ENCODE measurements around the gene UTP14C.
"Not testable (repeated sequence)": the region's sequence is repeated elsewhere in the genome, so short reads cannot be mapped to it uniquely, and the experiment has no call there.

UTP14C gene

DNA sequence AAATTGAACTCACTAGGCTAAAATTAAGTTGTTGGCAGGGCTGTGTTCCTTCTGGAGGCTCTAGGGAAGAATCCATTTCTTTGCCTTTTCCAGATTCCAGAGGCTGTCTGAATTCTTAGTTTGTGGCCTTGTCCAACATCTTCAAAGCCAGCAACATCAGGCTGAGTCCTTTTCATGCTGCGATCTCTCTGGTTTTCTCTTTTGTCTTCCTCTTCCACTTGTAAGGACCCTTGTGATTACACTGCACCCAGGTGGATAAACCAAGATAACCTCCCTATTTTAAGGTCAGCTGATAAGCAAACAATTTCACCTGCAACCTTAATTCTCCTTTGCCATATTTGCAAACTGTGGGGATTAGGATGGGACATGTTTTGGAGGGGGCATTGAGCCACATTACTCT lies 11.5 kb downstream of the UTP14C start:
- TF ChIP-seq POLR2A (IDR thresholded peaks at IDR 0.05; ENCODE audit: extremely low read depth, insufficient read length) (no peak), MYC (IDR thresholded peaks at IDR 0.05; ENCODE audit: low read depth, low read length) (no peak)
- TF ChIP-seq, protein P1, sequence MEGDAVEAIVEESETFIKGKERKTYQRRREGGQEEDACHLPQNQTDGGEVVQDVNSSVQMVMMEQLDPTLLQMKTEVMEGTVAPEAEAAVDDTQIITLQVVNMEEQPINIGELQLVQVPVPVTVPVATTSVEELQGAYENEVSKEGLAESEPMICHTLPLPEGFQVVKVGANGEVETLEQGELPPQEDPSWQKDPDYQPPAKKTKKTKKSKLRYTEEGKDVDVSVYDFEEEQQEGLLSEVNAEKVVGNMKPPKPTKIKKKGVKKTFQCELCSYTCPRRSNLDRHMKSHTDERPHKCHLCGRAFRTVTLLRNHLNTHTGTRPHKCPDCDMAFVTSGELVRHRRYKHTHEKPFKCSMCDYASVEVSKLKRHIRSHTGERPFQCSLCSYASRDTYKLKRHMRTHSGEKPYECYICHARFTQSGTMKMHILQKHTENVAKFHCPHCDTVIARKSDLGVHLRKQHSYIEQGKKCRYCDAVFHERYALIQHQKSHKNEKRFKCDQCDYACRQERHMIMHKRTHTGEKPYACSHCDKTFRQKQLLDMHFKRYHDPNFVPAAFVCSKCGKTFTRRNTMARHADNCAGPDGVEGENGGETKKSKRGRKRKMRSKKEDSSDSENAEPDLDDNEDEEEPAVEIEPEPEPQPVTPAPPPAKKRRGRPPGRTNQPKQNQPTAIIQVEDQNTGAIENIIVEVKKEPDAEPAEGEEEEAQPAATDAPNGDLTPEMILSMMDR (IDR thresholded peaks at IDR 0.05; ENCODE audit: low read depth, low read length): no peak
- TF ChIP-seq, protein P2, sequence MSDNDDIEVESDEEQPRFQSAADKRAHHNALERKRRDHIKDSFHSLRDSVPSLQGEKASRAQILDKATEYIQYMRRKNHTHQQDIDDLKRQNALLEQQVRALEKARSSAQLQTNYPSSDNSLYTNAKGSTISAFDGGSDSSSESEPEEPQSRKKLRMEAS (IDR thresholded peaks at IDR 0.05; ENCODE audit: low read depth, low read length): no peak
- no peak for DNase-seq (ENCODE audit: low read depth)
- no peak overlapping the region for H3K4me3 ChIP-seq (ENCODE audit: low read depth, low read length)

DNA sequence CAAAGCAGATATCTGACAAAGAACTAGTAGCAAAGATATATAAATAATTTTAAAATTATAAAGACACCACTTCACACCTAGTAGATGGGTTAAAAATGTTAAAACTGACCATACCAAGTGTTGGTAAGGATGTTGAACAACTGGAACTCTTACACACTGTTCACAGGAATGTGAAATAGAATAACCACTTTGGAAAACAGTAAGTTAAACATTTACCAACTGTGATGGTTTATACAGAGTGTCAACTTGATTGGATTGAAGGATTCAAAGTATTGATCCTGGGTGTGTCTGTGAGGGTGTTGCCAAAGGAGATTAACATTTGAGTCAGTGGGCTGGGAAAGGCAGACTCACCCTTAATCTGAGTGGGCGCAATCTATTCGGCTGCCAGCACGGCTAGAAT lies 19.2 kb downstream of the UTP14C start:
- DNase-seq (ENCODE audit: low read depth): no peak
- TF ChIP-seq, protein P1 (IDR thresholded peaks at IDR 0.05; ENCODE audit: low read depth, low read length): no peak
- TF ChIP-seq, protein P2 (IDR thresholded peaks at IDR 0.05; ENCODE audit: low read depth, low read length): no peak
- TF ChIP-seq POLR2A (IDR thresholded peaks at IDR 0.05; ENCODE audit: extremely low read depth, insufficient read length) (no peak), MYC (IDR thresholded peaks at IDR 0.05; ENCODE audit: low read depth, low read length) (no peak)
- H3K4me3 ChIP-seq (ENCODE audit: low read depth, low read length): no peak overlapping the region

DNA sequence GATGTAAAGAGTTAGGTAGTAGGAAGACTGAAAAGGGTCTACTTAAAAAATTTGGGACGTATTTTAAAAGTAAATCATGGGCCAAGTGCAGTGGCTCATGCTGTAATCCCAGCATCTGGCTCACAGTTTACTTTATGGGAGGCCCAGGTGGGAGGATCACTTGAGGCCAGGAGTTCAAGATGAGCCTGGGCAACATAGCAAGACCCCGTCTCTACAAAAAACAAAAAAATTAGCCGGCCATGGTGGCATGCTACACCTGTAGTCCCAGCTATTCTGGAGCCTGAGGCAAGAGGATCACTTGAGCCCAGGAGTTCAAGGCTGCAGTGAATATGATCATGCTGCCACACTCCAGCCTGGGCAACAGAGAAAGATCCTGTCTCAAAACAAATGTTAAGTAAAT lies 23.0 kb downstream of the UTP14C start:
- no peak overlapping the region for H3K4me3 ChIP-seq (ENCODE audit: low read depth, low read length)
- TF ChIP-seq, protein P1 (IDR thresholded peaks at IDR 0.05; ENCODE audit: low read depth, low read length): no peak
- TF ChIP-seq POLR2A (IDR thresholded peaks at IDR 0.05; ENCODE audit: extremely low read depth, insufficient read length): no peak
- no peak for DNase-seq (ENCODE audit: low read depth)

DNA sequence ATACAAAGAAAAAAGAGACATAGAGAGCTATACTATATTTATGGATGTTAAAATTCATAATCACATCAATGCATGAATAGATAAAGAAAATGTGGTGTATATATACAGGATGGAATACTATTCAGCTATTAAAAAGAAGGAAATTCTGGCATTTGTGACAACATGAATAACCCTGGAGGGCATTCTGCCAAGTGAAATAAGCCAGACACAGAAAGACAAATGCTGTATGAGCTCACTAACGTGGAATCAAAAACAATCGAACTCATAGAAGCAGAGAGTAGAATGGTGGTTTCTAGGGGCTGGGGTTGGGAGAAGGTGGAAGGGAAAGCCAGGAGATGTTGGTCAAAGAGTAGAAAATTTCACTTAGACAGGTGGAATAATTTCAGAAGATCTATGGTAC lies 24.0 kb downstream of the UTP14C start:
- DNase-seq (ENCODE audit: low read depth): no peak
- no peak for TF ChIP-seq MYC (IDR thresholded peaks at IDR 0.05; ENCODE audit: low read depth, low read length)
- TF ChIP-seq, protein P1 (IDR thresholded peaks at IDR 0.05; ENCODE audit: low read depth, low read length): no peak
- TF ChIP-seq POLR2A (IDR thresholded peaks at IDR 0.05; ENCODE audit: extremely low read depth, insufficient read length): no peak
- TF ChIP-seq, protein P2 (IDR thresholded peaks at IDR 0.05; ENCODE audit: low read depth, low read length): no peak
- no peak overlapping the region for H3K4me3 ChIP-seq (ENCODE audit: low read depth, low read length)

DNA sequence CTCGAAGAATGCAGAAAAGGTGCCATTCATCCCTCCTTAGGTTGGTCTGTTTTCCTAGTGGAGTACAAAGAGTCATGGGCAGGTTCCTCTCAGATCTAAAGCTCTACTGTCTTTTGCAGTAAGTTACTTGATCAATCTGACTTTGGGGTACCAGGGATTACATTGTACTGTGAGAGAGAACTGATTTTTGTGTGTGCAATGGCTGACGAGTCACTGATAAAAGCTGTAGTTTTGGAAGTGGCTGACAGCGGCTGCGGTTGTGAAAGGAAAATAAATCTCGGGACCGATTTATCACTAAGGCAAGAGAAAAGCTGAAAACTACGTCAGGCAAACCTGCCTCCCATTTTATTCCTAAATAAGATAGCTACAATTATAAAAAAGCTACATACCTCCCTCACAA lies 26.9 kb downstream of the UTP14C start:
- no peak overlapping the region for H3K4me3 ChIP-seq (ENCODE audit: low read depth, low read length)
- TF ChIP-seq POLR2A (IDR thresholded peaks at IDR 0.05; ENCODE audit: extremely low read depth, insufficient read length) (no peak), MYC (IDR thresholded peaks at IDR 0.05; ENCODE audit: low read depth, low read length) (no peak)
- TF ChIP-seq, protein P2 (IDR thresholded peaks at IDR 0.05; ENCODE audit: low read depth, low read length): no peak
- TF ChIP-seq, protein P1 (IDR thresholded peaks at IDR 0.05; ENCODE audit: low read depth, low read length): no peak
- DNase-seq (ENCODE audit: low read depth): no peak

DNA sequence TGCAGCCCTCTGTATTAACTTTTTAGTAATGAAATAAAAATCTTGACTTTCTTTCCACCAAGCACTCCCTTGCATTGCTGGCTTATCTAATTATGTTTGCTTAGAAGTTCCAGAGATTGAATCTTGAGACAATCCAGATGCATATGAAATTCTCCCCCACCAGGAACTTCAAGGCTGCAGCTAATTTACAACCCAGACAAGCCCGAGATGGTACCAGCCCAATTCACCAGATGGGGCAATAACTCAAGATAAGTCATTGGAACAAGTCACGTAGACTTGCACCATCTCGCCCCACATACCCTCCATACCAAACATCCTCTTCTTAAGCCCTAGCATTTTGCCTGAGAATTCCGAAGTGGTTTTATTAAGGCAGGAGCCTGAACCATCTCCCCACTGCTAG lies 29.0 kb downstream of the UTP14C start:
- TF ChIP-seq, protein P2 (IDR thresholded peaks at IDR 0.05; ENCODE audit: low read depth, low read length): no peak
- TF ChIP-seq, protein P1 (IDR thresholded peaks at IDR 0.05; ENCODE audit: low read depth, low read length): no peak
- no peak for TF ChIP-seq MYC (IDR thresholded peaks at IDR 0.05; ENCODE audit: low read depth, low read length)
- TF ChIP-seq POLR2A (IDR thresholded peaks at IDR 0.05; ENCODE audit: extremely low read depth, insufficient read length): no peak
- DNase-seq (ENCODE audit: low read depth): no peak
- no peak overlapping the region for H3K4me3 ChIP-seq (ENCODE audit: low read depth, low read length)

DNA sequence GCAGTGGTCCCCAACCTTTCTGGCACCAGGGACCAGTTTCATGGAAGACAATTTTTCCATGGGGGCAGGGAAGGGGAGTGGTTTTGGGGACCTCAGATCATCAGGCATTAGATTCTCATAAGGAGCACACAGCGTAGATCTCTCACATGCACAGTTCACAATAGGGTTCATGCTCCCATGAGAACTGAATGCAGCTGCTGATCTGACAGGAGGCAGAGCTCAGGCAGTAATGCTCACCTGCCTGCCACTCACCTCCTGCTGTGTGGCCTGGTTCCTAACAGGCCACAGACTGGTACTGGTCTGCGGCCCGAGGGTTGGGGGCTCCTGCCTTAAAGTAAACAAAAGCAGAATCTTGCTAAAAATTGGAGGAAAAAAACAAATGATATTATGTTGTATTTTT lies 36.6 kb downstream of the UTP14C start:
- DNase-seq (ENCODE audit: low read depth); H3K4me3 ChIP-seq (ENCODE audit: low read depth, low read length): not testable (repeated sequence)

Measured in NB4 (cell line).